Lung microvascular endothelial cell (primary cell): ENCODE results near the gene DDX56. TPM values are rescaled to one million over a fixed set of nuclear protein-coding genes. Genes with fewer than 3 reads are reported as not detected.
"Not testable (repeated sequence)": the region's sequence is repeated elsewhere in the genome, so short reads cannot be mapped to it uniquely, and the experiment has no call there.

ENCODE experiments used
- DNase-seq, 2 donors: peaks; one replicate each; pipeline versions ENCODE4 v3.0.0 to v3.0.0-alpha.2; 2010; ENCODE audit warnings: low read depth in 2 of 2
- total RNA-seq: library from RNA; depleted of rRNA; stranded (reverse); fragments of >200 nt; gene quantifications from 2 replicates; pipeline ENCODE4 v1.2.1, GENCODE V29; 2014

DDX56 gene
- total RNA-seq, 1 donor from 2014 or later = 40.7 TPM

DNA sequence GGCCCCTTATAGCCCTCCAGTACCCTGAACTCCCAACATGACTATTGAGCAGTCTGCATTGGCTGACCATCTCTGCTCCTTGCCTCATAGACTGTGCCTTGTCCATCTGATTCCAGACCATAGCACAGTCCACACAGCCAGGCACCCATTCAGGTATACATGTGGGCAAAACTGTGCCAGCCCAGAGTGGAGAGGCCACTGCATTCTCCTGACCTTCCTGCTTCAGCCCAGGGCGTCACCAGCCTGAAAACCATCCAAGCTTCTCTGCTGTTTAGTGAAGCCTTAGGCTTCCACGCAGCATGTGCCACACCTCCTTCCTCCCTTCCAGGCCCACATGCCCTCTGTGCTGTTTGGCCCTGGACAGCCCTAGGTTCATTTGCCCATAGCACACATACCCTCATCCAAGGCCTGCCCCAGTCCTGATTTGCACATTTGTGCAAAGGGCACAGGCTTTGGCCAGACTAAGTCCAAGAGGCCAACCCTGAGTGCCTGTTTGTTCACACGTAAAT is 10.5 kb downstream of the DDX56 start:
- no peak for DNase-seq

GRCh38 chr7:44562622-44562962 is 11.1 kb downstream of the DDX56 start:
- not testable (repeated sequence) for DNase-seq

DNA sequence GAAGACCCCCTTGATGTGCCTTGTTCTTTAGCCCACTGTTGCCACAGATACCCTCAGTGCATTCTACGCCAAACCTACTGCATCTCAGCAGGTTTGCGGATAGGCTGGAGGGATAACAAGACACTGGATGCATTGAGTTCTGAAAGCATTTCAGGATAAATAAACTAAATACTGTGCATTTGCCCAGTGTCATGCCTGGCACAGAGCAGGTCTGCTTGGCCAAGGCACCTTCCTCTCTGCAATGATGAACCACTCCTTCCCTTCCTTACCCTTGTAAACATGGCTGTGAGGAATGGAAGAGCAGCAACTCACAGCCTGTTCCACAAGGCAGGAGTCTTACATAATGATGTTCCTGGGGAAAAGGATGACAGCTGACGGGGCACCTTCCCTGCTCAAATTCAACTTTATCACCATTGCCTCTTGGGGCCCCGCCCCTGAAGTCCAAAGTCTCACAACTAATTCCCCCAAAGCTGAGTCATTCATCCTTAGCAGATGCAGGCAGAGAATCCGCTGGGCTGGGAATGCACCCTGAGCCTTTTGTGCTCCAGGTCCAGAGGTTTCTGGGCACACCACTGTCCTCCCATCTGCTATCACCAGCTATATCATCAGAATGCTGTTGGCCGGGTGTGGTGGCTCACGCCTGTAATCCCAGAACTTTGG is 11.6 kb downstream of the DDX56 start:
- DNase-seq = peak in 1 of 2 donors; percentile 47

DNA sequence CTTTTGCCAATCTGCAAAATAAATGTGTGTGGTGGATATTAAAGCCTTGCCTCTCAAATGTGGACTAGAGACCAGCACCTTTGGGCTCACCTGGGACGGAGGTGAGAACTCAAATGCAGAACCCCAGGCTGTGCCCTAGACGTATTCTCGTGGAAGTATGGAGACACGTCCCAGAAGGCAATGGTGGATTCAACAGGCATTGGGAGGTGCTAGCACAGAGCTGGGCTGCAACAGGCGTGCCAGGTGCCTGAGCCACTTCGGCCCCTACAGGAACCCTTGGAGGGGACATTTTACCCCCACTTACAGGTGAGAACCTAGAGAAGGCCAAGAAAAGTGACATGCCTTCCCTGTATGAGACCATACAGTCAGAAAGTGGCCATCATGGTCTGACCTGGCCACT is 12.2 kb downstream of the DDX56 start:
- DNase-seq = no peak

DNA sequence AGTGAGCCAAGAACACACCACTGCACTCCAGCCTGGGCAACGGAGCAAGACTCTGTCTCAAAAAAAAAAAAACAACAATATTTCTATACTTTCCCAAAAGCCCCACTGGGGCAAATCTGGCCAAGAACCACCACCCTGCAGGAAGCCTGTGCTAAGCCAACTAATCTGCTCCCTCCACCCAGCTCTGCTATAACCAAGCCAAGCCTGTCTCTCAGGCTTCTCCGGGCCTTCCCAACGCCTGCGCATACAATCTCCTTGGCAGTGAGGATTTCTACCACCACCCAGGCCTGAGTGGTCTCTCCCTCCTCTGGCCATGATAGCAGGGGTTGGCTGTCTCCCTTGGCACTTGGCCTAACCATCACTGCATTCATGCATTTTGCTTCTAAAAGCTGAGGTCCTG is 14.2 kb downstream of the DDX56 start:
- DNase-seq = no peak

DNA sequence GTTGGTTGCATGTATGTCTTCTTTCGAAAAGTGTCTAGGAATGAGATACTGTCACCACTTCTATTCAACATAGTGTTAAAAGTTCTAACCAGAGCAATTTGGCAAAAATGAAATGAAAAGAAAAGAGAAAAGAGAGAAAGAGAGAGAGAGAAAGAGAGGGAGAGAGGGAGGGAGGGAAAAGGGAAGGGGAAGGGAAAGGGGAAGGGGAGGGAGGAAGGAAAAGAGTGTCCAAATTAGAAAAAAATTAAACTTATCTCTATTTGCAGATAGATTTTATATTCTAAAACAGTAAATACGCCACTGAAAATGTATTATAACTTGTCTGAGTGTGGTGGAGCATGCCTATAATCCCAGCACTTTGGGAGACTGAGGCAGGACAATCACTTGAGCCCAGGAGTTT is 16.2 kb downstream of the DDX56 start:
- no peak for DNase-seq

DNA sequence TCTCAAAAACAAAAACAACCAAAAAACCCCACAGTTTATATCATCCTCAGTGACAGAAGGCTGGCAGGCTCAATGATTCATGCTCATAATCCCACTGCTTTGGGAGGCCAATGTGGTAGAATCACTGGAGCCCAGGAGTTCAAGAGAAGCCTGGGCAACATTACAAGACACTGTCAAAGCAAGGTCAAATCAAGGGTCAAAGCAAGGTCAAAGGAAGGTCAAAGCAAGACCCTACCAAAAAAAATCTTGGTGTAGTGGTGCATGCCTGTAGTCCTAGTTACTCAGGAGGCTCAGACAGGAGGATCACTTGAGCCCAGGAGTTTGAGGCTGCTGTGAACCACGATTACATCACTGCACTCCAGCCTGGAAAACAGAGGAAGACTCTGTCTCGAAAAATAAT is 18.4 kb downstream of the DDX56 start:
- no peak for DNase-seq

DNA sequence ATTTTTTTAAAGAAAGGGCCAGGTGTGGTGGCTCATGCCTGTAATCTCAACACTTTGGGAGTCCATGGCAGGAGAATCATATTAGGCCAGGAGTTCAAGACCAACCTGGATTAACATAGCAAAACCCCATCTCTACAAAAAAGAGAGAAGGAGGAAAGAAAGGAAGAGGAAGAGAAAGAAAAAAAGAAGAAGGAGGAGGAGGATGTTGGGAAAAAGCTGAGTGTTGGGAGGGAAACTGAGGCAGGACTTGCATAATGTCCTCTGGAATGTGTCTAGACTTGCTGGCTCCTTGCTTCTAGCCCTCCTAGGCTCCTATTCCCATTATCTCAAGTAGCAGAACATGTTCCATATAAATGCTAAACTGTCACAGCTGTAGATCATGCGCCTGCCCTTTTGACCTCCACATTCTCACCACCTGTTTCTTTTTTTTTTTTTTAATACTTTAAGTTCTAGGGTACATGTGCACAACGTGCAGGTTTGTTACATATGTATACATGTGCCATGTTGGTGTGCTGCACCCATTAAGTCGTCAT is 21.2 kb downstream of the DDX56 start:
- not testable (repeated sequence) for DNase-seq

DNA sequence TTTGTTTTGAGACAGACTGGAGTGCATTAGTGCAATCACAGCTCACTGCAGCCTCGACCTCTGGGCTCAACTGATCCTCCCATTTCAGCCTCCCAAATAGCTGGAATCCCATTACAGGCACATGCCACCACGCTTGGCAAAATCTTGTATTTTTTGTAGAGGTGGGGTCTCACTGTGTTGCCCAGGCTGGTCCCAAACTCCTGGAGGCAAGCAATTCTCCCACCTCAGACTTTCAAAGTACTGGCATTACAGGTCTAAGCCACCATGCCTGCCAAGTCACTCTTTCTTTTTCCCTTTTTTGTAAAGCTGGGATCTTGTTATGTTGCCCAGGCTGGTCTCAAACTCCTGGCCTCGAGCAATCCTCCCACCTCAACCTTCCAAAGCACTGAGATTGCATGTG is 24.3 kb downstream of the DDX56 start:
- no peak for DNase-seq

DNA sequence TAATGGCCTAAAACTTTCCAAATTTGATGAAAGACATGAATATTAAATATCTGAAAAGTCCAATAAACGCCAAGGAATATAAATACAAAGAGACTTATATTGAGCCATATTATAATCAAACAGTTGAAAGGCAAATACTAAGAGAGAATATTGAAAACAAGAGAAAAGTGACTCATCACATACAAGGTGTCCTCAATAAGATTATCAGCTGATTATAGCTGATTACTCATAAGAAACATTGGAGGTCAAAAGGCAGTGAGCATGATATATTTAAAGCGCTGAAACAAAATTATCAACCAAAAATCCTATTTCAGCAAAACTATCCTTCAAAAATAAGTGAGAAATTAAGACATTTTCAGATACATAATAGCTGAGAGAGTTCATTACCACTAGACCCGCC is 24.8 kb downstream of the DDX56 start:
- DNase-seq = no peak

GRCh38 chr7:44547536-44548231 is 26.0 kb downstream of the DDX56 start:
- DNase-seq = peak in 1 of 2 donors; percentile 21

- DNase-seq = no peak
Measured at GRCh38 chr7:44541876-44542610, 31.7 kb downstream of the DDX56 start.

DNA sequence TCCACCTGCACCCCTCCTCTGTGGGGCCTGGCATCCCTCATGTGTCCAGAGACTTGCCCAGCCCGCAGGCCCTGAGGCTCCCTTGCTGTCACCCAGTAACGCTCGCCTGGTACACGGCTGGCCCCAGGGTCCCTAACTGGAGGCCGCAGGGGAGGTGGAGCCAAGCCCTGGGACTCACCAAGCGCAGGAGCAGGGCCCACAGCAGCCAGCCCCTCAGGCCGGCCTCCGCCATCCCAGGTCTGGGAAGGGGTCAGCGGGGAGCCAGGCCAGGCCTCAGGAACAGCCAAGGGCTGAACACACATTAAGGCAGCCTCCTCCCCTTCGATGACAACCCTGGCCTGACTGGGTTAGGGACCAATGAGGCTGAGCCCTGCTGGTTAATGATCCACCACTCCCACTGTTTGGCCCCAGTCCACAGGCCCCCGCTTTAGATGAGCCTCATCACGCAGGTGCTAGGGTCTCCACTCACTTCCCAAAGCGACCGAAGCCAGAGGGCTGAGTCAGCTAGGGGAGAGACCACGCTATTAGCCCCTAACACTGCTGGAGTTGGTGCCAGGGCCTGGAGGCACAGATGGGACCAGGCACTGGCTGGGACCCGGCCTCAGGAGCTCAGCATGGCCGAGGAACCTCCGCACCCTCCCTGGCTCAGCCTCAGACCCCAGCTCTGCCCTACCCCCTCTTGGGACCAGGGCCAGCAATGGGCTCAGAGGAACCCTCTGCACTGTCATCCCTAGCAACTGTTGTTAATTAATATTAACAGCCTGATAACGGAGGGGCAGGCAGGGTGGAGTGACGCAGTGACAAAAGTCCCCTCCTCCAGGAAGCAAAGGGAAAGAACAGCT is 32.5 kb downstream of the DDX56 start, which contains the start of gene NPC1L1:
NPC1L1 (minus strand) TSS at position 303 of the 842 bp plus-strand sequence; CDS start at position 232, 71 bp downstream.
- no peak for DNase-seq

DNA sequence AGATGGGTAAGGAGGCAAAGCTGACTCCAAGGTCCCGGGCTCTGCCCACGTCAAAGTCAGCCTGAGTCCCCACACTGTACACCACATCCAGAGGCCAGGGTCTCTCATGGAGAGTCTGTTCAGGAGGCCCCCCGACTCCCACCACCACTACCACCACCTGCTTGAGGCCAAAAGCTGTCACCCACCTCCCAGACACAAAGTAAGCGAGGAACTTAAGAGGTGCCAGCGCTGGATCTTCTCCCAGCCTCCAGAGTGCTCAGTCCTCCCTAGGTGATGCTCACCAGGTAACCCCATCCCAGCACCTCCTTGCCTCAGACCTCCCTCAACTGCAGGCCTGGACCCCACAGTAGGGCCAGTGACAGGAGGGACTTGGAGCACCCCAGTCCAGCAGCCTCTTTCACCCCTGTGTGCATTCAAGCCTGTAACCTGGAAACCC is 33.1 kb downstream of the DDX56 start:
- DNase-seq = no peak

DNA sequence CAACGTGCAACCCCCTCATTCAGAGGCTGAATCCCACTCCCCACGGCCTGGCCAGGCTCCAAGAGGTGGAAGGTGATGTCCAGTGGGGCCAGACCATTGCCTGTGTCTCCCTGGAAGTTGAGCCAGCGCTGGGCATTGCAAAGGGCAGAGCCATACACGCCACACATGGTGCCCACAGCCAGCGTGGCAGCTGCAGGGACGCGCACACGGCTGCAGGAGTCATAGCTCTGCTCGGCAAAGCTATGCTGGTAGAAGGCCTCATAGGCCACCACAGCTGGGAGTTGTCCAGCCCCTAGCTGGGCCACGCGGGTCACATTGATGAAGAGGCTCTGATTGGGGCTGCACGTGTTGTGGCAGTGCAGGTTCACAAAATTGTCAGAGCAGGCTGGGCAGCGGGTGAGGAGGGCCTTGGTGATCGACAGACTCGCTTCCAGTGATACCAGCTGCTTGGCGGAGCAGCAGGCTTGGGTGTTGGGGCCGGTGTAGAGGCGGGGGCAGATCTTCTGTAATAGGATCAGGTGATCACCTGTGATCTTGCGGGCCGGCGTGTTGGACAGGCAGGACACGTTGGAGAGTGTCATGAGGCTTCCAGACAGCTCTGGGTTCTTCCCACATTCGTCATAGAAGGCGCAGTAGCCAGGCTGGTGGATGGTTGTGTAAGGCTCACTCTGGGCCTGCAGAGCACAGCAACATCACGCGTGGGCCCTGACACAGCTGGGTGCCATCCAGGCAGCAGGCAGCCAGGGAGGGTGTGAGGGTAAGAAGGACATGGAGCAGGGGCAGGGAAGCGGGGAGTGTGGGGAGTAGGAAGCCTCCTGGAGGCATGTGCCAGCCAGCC is 33.8 kb downstream of the DDX56 start:
- DNase-seq = no peak

DNA sequence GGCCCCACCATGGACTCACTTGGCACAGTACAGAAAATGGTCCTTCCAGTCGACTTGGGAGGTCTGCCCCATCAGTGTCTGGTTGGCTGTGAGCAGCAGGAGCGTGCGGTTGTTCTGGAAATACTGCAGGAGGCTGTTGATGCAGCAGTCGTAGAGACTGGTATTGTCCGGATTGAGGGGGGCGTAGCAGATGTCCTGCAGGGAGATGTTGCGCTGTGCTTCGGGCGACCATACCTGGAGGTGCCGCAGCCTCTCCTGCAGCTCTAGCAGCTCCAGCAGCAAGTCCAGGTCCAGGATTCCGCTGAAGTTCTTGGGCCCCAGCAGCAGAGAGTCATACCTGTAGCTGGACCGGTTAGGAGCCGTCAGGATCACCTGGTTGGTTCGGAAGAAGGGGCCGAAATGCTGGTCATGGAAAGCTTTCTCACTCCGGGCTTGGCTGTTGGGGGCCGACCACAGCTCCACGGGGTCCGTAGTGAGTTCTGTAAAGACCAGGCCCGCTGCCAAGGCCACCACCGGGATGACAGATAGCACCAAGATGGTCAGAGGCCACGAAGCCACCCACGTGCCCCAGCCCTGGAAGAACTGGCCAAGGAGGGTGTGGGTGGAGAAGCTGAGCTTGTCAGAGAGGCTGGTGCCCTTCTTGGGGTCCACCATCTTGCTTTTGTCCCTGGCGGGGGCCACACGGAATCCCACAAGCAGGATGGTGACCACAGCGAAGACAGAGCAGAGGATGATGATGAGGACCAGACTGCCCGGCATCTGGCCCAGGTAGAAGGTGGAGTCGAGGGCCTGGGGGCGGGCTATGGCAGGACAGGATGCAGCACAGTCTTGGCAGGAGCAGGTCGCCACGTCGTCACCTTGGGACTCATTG is 34.7 kb downstream of the DDX56 start:
- no peak for DNase-seq

GRCh38 chr7:44538093-44538797 is 35.5 kb downstream of the DDX56 start:
- DNase-seq = no peak

DNA sequence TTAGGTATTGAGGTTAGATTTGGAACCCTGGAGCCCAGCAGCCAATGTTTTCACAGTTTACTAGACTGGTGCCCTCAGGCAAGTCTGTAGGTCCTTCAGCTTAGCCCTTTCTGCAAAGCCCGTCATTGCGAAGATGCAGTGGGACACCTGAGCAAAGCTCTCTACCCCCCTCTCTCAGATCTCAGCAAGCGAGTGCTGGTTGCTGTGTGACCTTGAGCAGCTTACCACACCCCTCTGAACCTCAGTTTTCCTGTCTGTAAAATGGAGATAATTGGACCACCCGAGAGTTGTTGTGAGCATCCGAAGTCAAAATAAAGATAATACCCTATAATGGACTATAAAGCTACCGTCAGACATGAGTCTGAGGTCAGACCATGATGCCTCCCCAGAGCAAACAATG is 36.3 kb downstream of the DDX56 start:
- no peak for DNase-seq

DNA sequence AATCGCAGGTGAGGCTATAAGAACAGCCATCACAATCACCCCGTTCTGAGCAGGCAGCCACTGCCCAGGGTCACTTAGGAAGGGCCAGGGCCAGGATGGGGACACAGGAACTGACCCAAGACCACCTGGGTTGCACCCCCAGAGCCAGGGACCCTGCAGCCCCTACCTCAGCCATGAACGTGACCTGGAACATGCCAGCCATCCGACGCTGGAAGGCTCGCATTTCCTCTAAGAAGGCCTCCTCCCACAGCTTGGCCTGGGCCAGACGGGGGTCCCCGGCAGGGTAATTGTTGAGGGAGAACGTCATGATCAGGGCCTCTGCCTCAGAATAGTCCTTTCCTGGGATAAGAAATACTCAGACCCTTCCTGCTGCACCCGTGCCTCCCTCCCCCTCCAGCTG is 37.6 kb downstream of the DDX56 start:
- DNase-seq = no peak
